Measurements from ENCODE around the gene YRDC.

YRDC gene

GRCh38 chr1:37807555-37808368 is at the start of gene YRDC, which contains the start of gene C1orf122:
Gene YRDC (minus strand): TSS chr1:37808208. CDS start chr1:37808180, 28 bp downstream.
Gene C1orf122 (plus strand): TSS chr1:37807790. CDS start chr1:37808405, 615 bp downstream.
- peak; percentile 98 for DNase-seq

DNA sequence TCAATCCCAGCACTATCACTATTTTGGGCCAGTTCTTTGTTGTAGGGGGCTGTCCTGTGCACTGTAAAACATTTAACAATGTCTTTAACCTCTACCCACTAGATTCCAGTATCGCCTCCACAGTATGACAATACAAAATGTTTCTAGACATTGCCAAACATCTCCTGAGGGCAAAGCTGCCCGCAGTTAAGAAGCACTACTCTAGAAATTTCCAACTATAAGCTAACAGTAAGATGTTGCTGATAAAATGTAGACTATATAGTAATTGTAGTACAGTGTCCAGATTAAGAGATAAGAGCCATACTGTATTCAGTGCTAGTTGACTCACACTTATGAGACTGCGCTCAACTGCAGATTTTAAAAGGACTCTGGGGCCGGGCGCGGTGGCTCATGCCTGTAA is 46.4 kb upstream of the YRDC start:
- no peak for DNase-seq

DNA sequence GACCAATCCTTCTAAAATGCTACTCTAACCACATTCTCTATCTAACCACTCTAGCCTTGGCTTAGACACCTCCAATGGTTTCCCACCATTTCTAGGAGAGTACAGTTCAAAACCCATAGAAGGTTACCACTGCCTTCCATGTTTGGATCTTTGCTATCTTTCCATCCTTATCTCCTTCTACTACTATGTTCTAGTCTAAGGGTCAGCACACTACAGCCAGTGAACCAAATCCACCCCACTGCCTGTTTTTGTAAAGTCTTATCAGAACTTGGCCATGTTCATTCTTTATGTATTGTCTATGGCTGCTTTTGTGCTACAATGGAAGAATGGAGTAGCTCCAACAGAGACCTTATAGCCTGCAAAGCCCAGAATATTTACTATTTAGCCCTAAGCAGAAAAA is 45.1 kb upstream of the YRDC start:
- no peak for DNase-seq

GRCh38 chr1:37851782-37852210 is 43.8 kb upstream of the YRDC start:
- DNase-seq, result no peak

GRCh38 chr1:37851262-37851661 is 43.3 kb upstream of the YRDC start:
- no peak for DNase-seq

DNA sequence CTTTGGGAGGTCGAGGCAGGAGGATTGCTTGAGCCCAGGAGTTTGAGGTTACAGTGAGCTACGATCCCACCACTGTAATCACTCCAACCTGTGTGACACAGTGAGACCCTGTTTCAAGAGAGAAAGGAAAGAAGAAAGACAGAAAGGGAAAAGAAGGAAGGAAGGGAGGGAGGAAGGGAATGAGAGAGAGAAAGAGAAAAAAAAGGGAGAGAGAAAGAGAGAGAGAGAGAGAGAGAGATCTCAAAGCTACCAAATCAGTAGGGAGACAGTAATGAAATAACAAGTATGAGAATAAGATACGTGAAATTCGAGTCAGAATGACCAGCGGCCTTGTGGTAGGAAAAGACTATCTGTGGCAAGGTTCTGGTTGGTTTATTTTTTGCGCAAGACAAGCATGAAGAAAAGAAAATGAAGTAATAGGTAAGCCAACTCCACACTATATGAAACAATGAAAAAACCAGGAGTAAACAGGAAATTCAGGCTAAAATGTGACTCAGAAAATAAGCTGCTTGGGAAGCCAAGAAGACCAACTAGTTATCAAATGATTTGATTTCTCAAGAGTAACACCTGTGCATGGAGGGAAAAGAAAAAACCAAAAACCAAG is 42.4 kb upstream of the YRDC start:
- no peak for DNase-seq

- no peak for DNase-seq
Measured at GRCh38 chr1:37849480-37849879, 41.5 kb upstream of the YRDC start.

GRCh38 chr1:37846647-37847339 is 38.8 kb upstream of the YRDC start:
- no peak for DNase-seq

DNA sequence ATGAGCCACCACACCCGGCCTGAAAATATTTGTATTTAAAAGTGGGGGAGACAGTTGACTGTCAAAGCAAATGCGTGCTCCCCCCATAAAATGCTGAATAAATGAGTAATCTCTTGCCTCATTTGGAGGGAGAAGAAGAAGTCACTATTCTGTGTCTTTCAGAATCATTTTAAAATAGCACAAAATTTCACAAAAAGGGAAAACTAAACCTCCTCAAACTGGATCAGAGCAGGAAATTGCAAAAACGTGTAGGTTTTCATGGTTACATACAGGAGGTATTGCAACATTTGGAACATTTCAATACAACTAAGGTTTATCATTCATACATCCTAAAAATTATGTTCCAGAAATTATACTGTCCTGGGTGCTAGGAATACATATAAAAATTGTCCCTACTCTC is 37.8 kb upstream of the YRDC start:
- no peak for DNase-seq

GRCh38 chr1:37845049-37845646 is 37.1 kb upstream of the YRDC start:
- no peak for DNase-seq

DNA sequence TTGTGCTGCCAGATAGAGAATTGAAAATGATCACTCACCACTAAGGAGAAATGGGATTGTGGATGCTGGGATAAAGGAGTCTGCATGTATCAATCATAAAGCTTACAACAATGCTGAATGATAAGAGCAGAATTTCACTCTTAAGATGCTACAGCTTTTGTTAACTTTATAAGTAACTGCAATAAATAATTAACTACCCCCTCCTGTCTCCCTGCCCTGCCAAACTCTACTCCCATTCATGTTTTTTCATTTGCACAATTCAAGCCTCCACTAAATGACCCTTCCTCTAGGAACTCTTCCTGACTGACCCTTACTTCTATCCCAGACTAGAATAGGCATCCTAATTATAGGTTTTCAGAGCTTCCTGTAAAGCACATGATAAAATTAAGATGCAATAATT is 36.5 kb upstream of the YRDC start:
- no peak for DNase-seq

DNA sequence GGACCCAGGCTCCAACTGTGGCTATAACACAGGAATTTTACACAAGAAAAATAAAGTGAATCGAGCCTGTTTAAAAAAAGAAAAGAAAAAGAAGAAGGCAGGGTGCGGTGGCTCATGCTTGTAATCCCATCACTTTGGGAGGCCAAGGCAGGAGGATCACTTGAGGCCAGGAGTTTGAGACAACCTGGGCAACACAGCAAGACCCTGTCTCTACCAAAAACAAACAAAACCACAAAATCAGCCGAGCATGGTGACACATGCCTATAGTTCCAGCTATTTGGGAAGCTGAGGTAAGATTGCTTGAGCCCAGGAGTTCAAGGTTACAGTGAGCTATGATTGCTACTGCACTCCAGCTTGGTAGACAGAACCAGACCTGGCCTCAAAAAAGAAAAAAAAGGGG is 33.6 kb upstream of the YRDC start:
- no peak for DNase-seq

GRCh38 chr1:37840711-37841110 is 32.7 kb upstream of the YRDC start:
- DNase-seq, result no peak

GRCh38 chr1:37839676-37840075 is 31.7 kb upstream of the YRDC start:
- no peak for DNase-seq

- no peak for DNase-seq
Measured at GRCh38 chr1:37836788-37837187, 28.8 kb upstream of the YRDC start.

DNA sequence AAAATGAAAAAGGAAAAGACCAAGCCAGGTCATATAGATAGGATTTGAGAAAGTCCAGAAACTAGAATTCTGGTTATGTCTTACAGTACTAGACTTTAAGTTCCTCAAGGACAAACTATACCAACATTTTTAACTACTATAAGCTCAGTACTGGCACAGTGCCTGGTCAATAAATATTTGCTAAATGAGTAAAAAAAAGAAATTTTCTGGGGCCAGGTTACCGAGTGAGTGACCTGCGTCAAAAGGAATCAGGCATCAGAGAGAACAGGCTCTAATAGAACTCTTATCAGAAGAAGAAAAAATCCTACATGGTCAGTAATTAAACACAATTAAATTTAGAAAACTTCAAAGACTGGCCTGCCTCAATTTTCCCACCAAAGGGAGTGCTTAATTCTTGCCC is 23.8 kb upstream of the YRDC start:
- DNase-seq, result no peak

DNA sequence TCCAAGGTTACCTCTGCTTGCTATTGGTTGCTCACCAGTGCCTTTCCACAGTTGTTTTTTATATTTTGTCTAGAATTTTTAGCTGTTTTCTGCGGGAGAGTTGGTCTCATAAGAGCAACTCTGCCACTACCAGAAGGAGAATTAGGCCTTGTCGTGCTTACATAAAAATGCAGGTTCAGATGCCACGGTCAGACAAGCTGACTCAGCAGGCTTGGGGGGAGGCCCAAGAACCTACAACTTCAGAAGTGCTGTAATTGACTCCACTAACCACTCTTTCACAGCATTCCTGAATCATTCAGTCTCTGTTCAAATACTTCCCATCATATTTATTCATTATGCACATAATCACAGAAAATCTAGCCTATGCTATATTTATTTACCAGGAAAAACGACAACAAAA is 23.1 kb upstream of the YRDC start:
- DNase-seq, result no peak

DNA sequence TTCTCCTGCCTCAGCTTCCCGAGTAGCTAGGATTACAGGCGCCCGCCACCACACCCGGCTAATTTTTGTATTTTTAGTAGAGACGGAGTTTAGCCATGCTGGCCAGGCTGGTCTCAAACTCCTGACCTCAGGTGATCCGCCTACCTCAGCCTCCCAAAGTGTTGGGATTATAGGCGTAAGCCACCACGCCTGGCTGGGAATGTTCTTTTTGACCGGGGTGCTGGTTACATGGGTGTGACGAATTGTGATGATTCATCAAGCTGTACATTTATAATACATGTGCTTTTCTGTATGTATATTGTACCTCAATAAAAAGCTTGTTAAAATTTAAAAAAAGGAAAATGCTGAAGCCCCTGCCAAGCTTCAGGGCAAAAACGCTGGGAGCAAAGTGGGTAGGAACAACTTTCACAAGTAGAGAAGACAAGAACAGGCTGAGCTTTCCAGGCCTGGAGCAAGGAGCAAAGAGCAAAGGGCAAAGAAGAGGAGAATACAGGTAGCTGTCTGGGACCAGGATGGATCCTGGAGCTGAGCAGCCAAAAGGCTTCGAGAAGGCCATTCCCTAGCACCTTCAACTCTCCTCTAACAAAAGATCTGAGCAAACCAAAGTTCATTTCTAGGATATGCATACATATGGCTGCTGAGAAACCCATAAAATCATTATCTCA is 20.5 kb upstream of the YRDC start:
- DNase-seq, result no peak

DNA sequence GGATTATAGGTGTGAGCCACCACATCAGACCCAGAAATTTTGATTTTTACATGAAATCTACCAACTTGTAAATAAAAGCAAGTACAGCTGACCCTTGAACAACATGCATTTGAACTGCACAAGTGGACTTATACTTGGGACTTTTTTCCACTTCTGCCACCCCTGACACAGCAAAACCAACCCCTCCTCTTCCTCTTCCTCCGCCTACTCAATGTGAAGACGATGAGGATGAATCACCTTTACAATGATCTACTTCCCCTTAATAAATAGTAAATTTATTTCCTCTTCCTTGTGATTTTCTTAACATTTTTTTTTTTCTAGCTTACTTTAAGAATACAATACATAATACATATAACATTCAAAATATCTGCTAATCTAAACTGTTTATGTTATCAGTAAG is 17.5 kb upstream of the YRDC start:
- no peak for DNase-seq

GRCh38 chr1:37824001-37824400 is 16.0 kb upstream of the YRDC start:
- no peak for DNase-seq

- DNase-seq, result no peak
Measured at GRCh38 chr1:37822906-37823815, 15.2 kb upstream of the YRDC start.

GRCh38 chr1:37821481-37821880 is 13.5 kb upstream of the YRDC start:
- DNase-seq, result no peak

Measured in activated effector memory CD4-positive, alpha-beta T cell treated with anti-CD3 and anti-CD28 coated beads, Interleukin-2, amount 50 U/mL, for 16 hours (primary cell).